CD14-positive monocyte (primary cell): ENCODE results near the gene CPNE4. TPM values are rescaled to one million over a fixed set of nuclear protein-coding genes. Genes with fewer than 3 reads are reported as not detected.

Experiments used
- DNase-seq, 3 donors: peaks; one replicate each; pipeline ENCODE4 v3.0.0-alpha.2; 2011 to 2022
- H2AFZ ChIP-seq: 2 replicates; pipeline ENCODE4 v1.6.0; 2012; ENCODE audit warnings: mild to moderate bottlenecking, low read depth, low read length, inconsistent platforms; ENCODE audit not compliant: insufficient read depth, poor library complexity, severe bottlenecking
- H3K27ac ChIP-seq, 2 donors: 1 replicate in 1 of 2; 2 replicates in 1 of 2; pipeline ENCODE4 v1.5.1; 2012 to 2013; ENCODE audit warnings: low read length in 2 of 2, control low read depth in 1 of 2, inconsistent platforms in 1 of 2, low read depth in 1 of 2, mild to moderate bottlenecking in 1 of 2
- H3K27me3 ChIP-seq, 2 donors: one replicate each; pipeline versions ENCODE4 v1.6.0 to v1.6.1; 2011 to 2013; ENCODE audit warnings: low read length in 2 of 2; ENCODE audit not compliant: control insufficient read depth in 2 of 2, insufficient read depth in 2 of 2
- H3K36me3 ChIP-seq, 2 donors: replicated peaks in 1 of 2; 1 replicate in 1 of 2; 2 replicates in 1 of 2; pipeline versions ENCODE4 v1.5.1 to v1.6.1; 2012 to 2013; ENCODE audit warnings: low read length in 2 of 2, control low read depth in 1 of 2, inconsistent platforms in 1 of 2, mild to moderate bottlenecking in 1 of 2; ENCODE audit not compliant: insufficient read depth in 2 of 2, control insufficient read depth in 1 of 2
- H3K4me1 ChIP-seq, 2 donors: 1 replicate in 1 of 2; 2 replicates in 1 of 2; pipeline versions ENCODE4 v1.5.1 to v1.6.1; 2012 to 2013; ENCODE audit warnings: low read length in 2 of 2, control low read depth in 1 of 2, inconsistent platforms in 1 of 2, mild to moderate bottlenecking in 1 of 2, moderate library complexity in 1 of 2; ENCODE audit not compliant: insufficient read depth in 2 of 2, control insufficient read depth in 1 of 2
- H3K4me2 ChIP-seq: replicated peaks from 2 replicates; pipeline ENCODE3; 2012; ENCODE audit warnings: low read length, moderate library complexity, mild to moderate bottlenecking; ENCODE audit not compliant: poor library complexity, severe bottlenecking; ENCODE audit errors: extremely low read depth
- H3K4me3 ChIP-seq, 3 experiments: fragments of 200-600 bp in 1 of 3; sonication (generic) in 1 of 3; replicated peaks in 1 of 3; 1 replicate in 2 of 3; 2 replicates in 1 of 3; pipeline ENCODE4 v1.5.1; 2011 to 2013; ENCODE audit warnings: low read length in 3 of 3, mild to moderate bottlenecking in 3 of 3, control low read depth in 2 of 3, low read depth in 2 of 3, inconsistent platforms in 1 of 3, moderate library complexity in 1 of 3
- H3K79me2 ChIP-seq: 2 replicates; pipeline ENCODE4 v1.6.0; 2012; ENCODE audit warnings: mild to moderate bottlenecking, control low read depth, inconsistent platforms, low read length, moderate library complexity; ENCODE audit not compliant: insufficient read depth
- H3K9ac ChIP-seq: 2 replicates; pipeline ENCODE4 v1.6.0; 2017; ENCODE audit warnings: low read length, mild to moderate bottlenecking; ENCODE audit not compliant: insufficient read depth, poor library complexity, severe bottlenecking
- H3K9me3 ChIP-seq, 2 donors: replicated peaks in 1 of 2; 1 replicate in 1 of 2; 2 replicates in 1 of 2; pipeline versions ENCODE4 v1.5.1 to v1.6.1; 2012 to 2013; ENCODE audit warnings: low read length in 2 of 2, control low read depth in 1 of 2; ENCODE audit not compliant: control insufficient read depth in 1 of 2, insufficient read depth in 1 of 2
- H4K20me1 ChIP-seq: 2 replicates; pipeline ENCODE4 v1.6.0; 2012; ENCODE audit warnings: mild to moderate bottlenecking, low read length, control low read depth, moderate library complexity; ENCODE audit not compliant: insufficient read depth
- H3K27ac Mint-ChIP-seq, 7 donors: one replicate each; pipeline ENCODE4 v1.8.0; 2020; ENCODE audit warnings: mild to moderate bottlenecking in 7 of 7, mixed read lengths in 7 of 7, moderate library complexity in 6 of 7, inconsistent platforms in 2 of 7
- H3K27me3 Mint-ChIP-seq, 3 donors: one replicate each; pipeline ENCODE4 v1.8.0; 2021 to 2022; ENCODE audit warnings: low read depth in 3 of 3, mild to moderate bottlenecking in 3 of 3, mixed read lengths in 3 of 3, moderate library complexity in 3 of 3, inconsistent platforms in 1 of 3
- H3K36me3 Mint-ChIP-seq, 2 donors: one replicate each; pipeline ENCODE4 v1.8.0; 2020; ENCODE audit warnings: mixed read lengths in 2 of 2, inconsistent platforms in 1 of 2, mild to moderate bottlenecking in 1 of 2
- H3K4me1 Mint-ChIP-seq: one replicate; pipeline ENCODE4 v1.8.0; 2020; ENCODE audit warnings: mild to moderate bottlenecking, mixed read lengths
- H3K4me3 Mint-ChIP-seq, 2 donors: one replicate each; pipeline ENCODE4 v1.8.0; 2020; ENCODE audit warnings: mild to moderate bottlenecking in 2 of 2, mixed read lengths in 2 of 2, moderate library complexity in 1 of 2
- H3K9me3 Mint-ChIP-seq, 7 donors: one replicate each; pipeline ENCODE4 v1.8.0; 2020 to 2022; ENCODE audit warnings: mixed read lengths in 7 of 7, mild to moderate bottlenecking in 6 of 7, moderate library complexity in 6 of 7, inconsistent platforms in 2 of 7
- CTCF ChIP-seq: fragments of 200-600 bp; IDR thresholded peaks from one replicate; pipeline ENCODE4 v1.8.0; 2022; ENCODE audit warnings: antibody characterized with exemption, mild to moderate bottlenecking
- WGBS: methylation state at CpG from one replicate; pipeline ENCODE4 v1.1.5; 2013; ENCODE audit warnings: missing lambda C conversion rate; ENCODE audit not compliant: insufficient coverage; 5-methylcytosine and 5-hydroxymethylcytosine counted together
- intact Hi-C, 2 donors: fragments of 100-400 bp; cut with micrococcal nuclease; formaldehyde crosslinking; loops; one replicate each; pipeline versions ENCODE4 v1.15.0 to v1.15.1; 2023
- polyA plus RNA-seq, 3 donors: library from polyadenylated mRNA; depleted of rRNA in 1 of 3; unstranded in 2 of 3; stranded (reverse) in 1 of 3; fragments of 300-500 nt in 2 of 3; fragments of >200 nt in 1 of 3; fragmentation: Illumina TruSeq in 2 of 3; gene quantifications; 1 replicate in 2 of 3; 2 replicates in 1 of 3; pipeline ENCODE4 v1.2.3, GENCODE V29; 2012 to 2021

CPNE4 gene
- polyA plus RNA-seq, 3 donors = not detected

DNA sequence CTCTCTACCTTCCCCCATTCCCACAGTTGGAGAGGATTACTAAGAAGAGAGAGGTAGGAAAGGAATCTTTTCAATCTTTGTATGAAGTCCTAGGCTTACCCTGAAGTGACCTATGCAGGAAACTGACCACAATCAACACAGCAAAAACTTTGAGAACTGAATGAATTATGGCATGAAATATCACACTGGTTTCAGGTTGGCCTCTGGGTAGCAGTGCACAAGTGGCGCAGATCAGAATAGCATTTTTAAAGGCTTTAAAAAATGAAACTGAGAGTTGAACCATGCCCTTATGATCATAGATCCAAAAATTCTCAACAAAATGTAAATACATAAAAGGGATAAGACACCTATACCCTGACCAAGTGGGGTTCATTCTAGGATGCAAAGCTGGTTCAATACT is 198.9 kb downstream of the CPNE4 start:
- Histone ChIP-seq H3K27ac (no peak overlapping the region), H3K27me3 (peaks cover 13 to 14% of the 10 kb centered on the region in 2 donors), H3K9ac (no peak overlapping the region), H3K36me3 (no peaks in the 10 kb centered on the region), H3K9me3 (no peaks in the 10 kb centered on the region), H4K20me1 (no peaks in the 10 kb centered on the region), H3K4me2 (no peak overlapping the region), H3K79me2 (no peaks in the 10 kb centered on the region), H3K4me1 (no peaks in the 10 kb centered on the region), H3K4me3 (no peak overlapping the region), H2AFZ (no peak overlapping the region)
- H3K4me3 Mint-ChIP-seq = no peak overlapping the region
- intact Hi-C loops = no loop called here
- no CpG with 5 or more reads among the region's 1 CpG for WGBS
- no peak for TF ChIP-seq CTCF
- H3K36me3 Mint-ChIP-seq = no peaks in the 10 kb centered on the region
- no peak overlapping the region for H3K27ac Mint-ChIP-seq
- peaks cover 0 to 17% (median 10%) of the 10 kb centered on the region in 3 donors for H3K27me3 Mint-ChIP-seq
- H3K4me1 Mint-ChIP-seq = no peaks in the 10 kb centered on the region
- peaks cover 0 to 4% (median 0%) of the 10 kb centered on the region in 7 donors for H3K9me3 Mint-ChIP-seq
- no peak for DNase-seq

GRCh38 chr3:131831608-131832007 is 203.2 kb downstream of the CPNE4 start:
- no peak overlapping the region for H3K27ac ChIP-seq
- H3K4me2 ChIP-seq = no peak overlapping the region
- no peak for TF ChIP-seq CTCF
- no peak overlapping the region for H3K4me3 Mint-ChIP-seq
- H2AFZ ChIP-seq = no peak overlapping the region
- peaks cover 0 to 12% (median 0%) of the 10 kb centered on the region in 7 donors for H3K9me3 Mint-ChIP-seq
- intact Hi-C loops = no loop called here
- peaks cover 4 to 5% of the 10 kb centered on the region in 2 donors for H3K27me3 ChIP-seq
- no peak overlapping the region for H3K27ac Mint-ChIP-seq
- no peak overlapping the region for H3K4me3 ChIP-seq
- no peaks in the 10 kb centered on the region for H3K9me3 ChIP-seq
- no CpG with 5 or more reads among the region's 4 CpGs for WGBS
- H3K36me3 ChIP-seq = no peaks in the 10 kb centered on the region
- H4K20me1 ChIP-seq = no peaks in the 10 kb centered on the region
- H3K36me3 Mint-ChIP-seq = no peaks in the 10 kb centered on the region
- no peaks in the 10 kb centered on the region for H3K4me1 ChIP-seq
- no peaks in the 10 kb centered on the region for H3K4me1 Mint-ChIP-seq
- H3K9ac ChIP-seq = no peak overlapping the region
- no peak for DNase-seq
- H3K27me3 Mint-ChIP-seq = peaks cover 0 to 17% (median 5%) of the 10 kb centered on the region in 3 donors
- H3K79me2 ChIP-seq = no peaks in the 10 kb centered on the region
